Left lung (tissue), 10 donors: Measurements from ENCODE around the gene LDAH. TPM values are rescaled to one million over a fixed set of nuclear protein-coding genes. Genes with fewer than 3 reads are reported as not detected.
"Not testable (repeated sequence)": the region's sequence is repeated elsewhere in the genome, so short reads cannot be mapped to it uniquely, and the experiment has no call there.

Experiments used
- ATAC-seq: fragments of 200-7000 bp; cut with Tn5 transposase; one replicate; pipeline ENCODE4 v1.9.1; 2020; ENCODE audit warnings: moderate library complexity
- DNase-seq, 4 donors: peaks; one replicate each; pipeline ENCODE4 v3.0.0-alpha.2; 2013 to 2020
- H3K27ac ChIP-seq, 2 donors: fragments of 200-600 bp; sonication (generic) in 1 of 2; one replicate each; pipeline versions ENCODE4 v1.5.0 to v1.8.0; 2020 to 2021
- H3K27me3 ChIP-seq, 2 donors: fragments of 200-600 bp; sonication (generic) in 1 of 2; one replicate each; pipeline versions ENCODE4 v1.5.0 to v1.8.0; 2020 to 2021
- H3K36me3 ChIP-seq, 2 donors: fragments of 200-600 bp; sonication (generic) in 1 of 2; one replicate each; pipeline versions ENCODE4 v1.5.0 to v1.8.0; 2020 to 2021
- H3K4me1 ChIP-seq, 2 donors: fragments of 200-600 bp; one replicate each; pipeline ENCODE4 v1.8.0; 2021
- H3K4me3 ChIP-seq, 2 donors: fragments of 200-600 bp; sonication (generic) in 1 of 2; one replicate each; pipeline versions ENCODE4 v1.5.0 to v1.8.0; 2020 to 2021; ENCODE audit warnings: mild to moderate bottlenecking in 1 of 2
- H3K9me3 ChIP-seq, 2 donors: fragments of 200-600 bp; sonication (generic) in 1 of 2; one replicate each; pipeline versions ENCODE4 v1.5.0 to v1.8.0; 2020 to 2021
- CTCF ChIP-seq, 2 donors: fragments of 200-600 bp; sonication (generic) in 1 of 2; IDR thresholded peaks; one replicate each; pipeline versions ENCODE4 v1.5.0 to v1.8.0; 2021; ENCODE audit warnings: antibody characterized with exemption in 2 of 2
- intact Hi-C, 2 donors: fragments of 100-400 bp; cut with DNase I; formaldehyde crosslinking; loops; one replicate each; pipeline versions ENCODE4 v1.11.2 to v1.14.2; 2022
- polyA plus RNA-seq, 6 donors: library from polyadenylated mRNA; unstranded; fragments of 120-200 nt; gene quantifications; one replicate each; pipeline ENCODE4 v1.2.1, GENCODE V29; 2013; ENCODE audit not compliant: insufficient read length in 6 of 6
- total RNA-seq, 2 donors: library from RNA; stranded (reverse); fragmentation: NEBNext Ultra II Directional; extraction: Animal tissue kit (Norgen Biotek cat#: 25700); gene quantifications; one replicate each; pipeline ENCODE4 v1.2.1, GENCODE V29; 2021
- donor health status: DM: no; HTN: yes; CAD: no.
- donor health status: DM: no; HTN: no; CAD: no.

The LDAH gene
- total and polyA plus RNA-seq, 8 donors = 20.2 to 25.7 (median 22.3) TPM

- Histone ChIP-seq H3K27me3 (no peaks in the 10 kb centered on the region), H3K27ac (no peak overlapping the region), H3K4me3 (no peak overlapping the region), H3K9me3 (no peaks in the 10 kb centered on the region), H3K4me1 (no peaks in the 10 kb centered on the region), H3K36me3 (no peaks in the 10 kb centered on the region)
- TF ChIP-seq CTCF (IDR thresholded peaks at IDR 0.05) = no peak
- ATAC-seq = peak; percentile 99
- intact Hi-C loops = no loop called here
- peak in 2 of 4 donors; percentile 0 to 35 for DNase-seq
Observed at GRCh38 chr2:20803226-20803682, 19.6 kb downstream of the LDAH start.

- no peak for DNase-seq
- intact Hi-C loops = no loop called here
- Histone ChIP-seq H3K4me1 (no peaks in the 10 kb centered on the region), H3K36me3 (peaks cover 0 to 8% of the 10 kb centered on the region in 2 donors), H3K27ac (no peak overlapping the region), H3K27me3 (no peaks in the 10 kb centered on the region), H3K4me3 (no peak overlapping the region), H3K9me3 (peaks cover 0 to 12% of the 10 kb centered on the region in 2 donors)
- no peak for ATAC-seq
- TF ChIP-seq CTCF (IDR thresholded peaks at IDR 0.05) = no peak
Observed at GRCh38 chr2:20797096-20797495, 25.8 kb downstream of the LDAH start.

- H3K27ac ChIP-seq = no peak overlapping the region
- H3K4me1 ChIP-seq = no peaks in the 10 kb centered on the region
- peaks cover 0 to 12% of the 10 kb centered on the region in 2 donors for H3K9me3 ChIP-seq
- intact Hi-C loops = no loop called here
- TF ChIP-seq CTCF (IDR thresholded peaks at IDR 0.05) = no peak
- H3K4me3 ChIP-seq = no peak overlapping the region
- H3K36me3 ChIP-seq = peaks cover 0 to 8% of the 10 kb centered on the region in 2 donors
- DNase-seq (no peak), ATAC-seq (peak; percentile 56)
- H3K27me3 ChIP-seq = no peaks in the 10 kb centered on the region
Observed at GRCh38 chr2:20796374-20796791, 26.5 kb downstream of the LDAH start.

- intact Hi-C loops, H3K27ac ChIP-seq: not testable (repeated sequence)
Observed at GRCh38 chr2:20793944-20794343, 29.0 kb downstream of the LDAH start.

GRCh38 chr2:20781656-20782265 is 41.1 kb downstream of the LDAH start:
- peak in 1 of 4 donors; percentile 2 for DNase-seq
- no peaks in the 10 kb centered on the region for H3K27me3 ChIP-seq
- peak; percentile 75 for ATAC-seq
- no peaks in the 10 kb centered on the region for H3K4me1 ChIP-seq
- H3K36me3 ChIP-seq = no peaks in the 10 kb centered on the region
- intact Hi-C loops = no loop called here
- TF ChIP-seq CTCF (IDR thresholded peaks at IDR 0.05) = peak; percentile 40 to 64
- H3K9me3 ChIP-seq = no peaks in the 10 kb centered on the region
- H3K27ac ChIP-seq = no peak overlapping the region
- no peak overlapping the region for H3K4me3 ChIP-seq

More at GRCh38 chr2:20793944-20794343, 29.0 kb downstream of the LDAH start:
- H3K9me3 ChIP-seq = peaks cover 0 to 12% of the 10 kb centered on the region in 2 donors
- H3K27me3 ChIP-seq, H3K4me1 ChIP-seq, H3K4me3 ChIP-seq, ATAC-seq, DNase-seq: not testable (repeated sequence)
- peaks cover 0 to 19% of the 10 kb centered on the region in 2 donors for H3K36me3 ChIP-seq
